Endodermal cell (in vitro differentiated cells): Measurements from ENCODE around the gene KCNK16. TPM values are rescaled to one million over a fixed set of nuclear protein-coding genes. Genes with fewer than 3 reads are reported as not detected.

Experiments
- DNase-seq: peaks from one replicate; pipeline ENCODE4 v3.0.0-alpha.2; 2017
- H3K27ac ChIP-seq: 2 replicates; pipeline ENCODE4 v1.5.1; 2013; ENCODE audit warnings: mild to moderate bottlenecking, low read depth, low read length, moderate library complexity
- H3K27me3 ChIP-seq: 2 replicates; pipeline ENCODE4 v1.6.1; 2013; ENCODE audit warnings: mild to moderate bottlenecking, low read length, moderate library complexity; ENCODE audit not compliant: insufficient read depth, control insufficient read depth, poor library complexity, severe bottlenecking
- H3K36me3 ChIP-seq: 2 replicates; pipeline ENCODE4 v1.7.0; 2013; ENCODE audit warnings: mild to moderate bottlenecking, low read length, moderate library complexity; ENCODE audit not compliant: control insufficient read depth, insufficient read depth
- H3K4me1 ChIP-seq: one replicate; pipeline ENCODE4 v1.7.0; 2013; ENCODE audit warnings: low read length; ENCODE audit not compliant: control insufficient read depth, insufficient read depth
- H3K4me3 ChIP-seq: 2 replicates; pipeline ENCODE4 v1.5.1; 2013; ENCODE audit warnings: mild to moderate bottlenecking, low read length, moderate library complexity
- H3K9ac ChIP-seq: 2 replicates; pipeline ENCODE4 v1.6.1; 2013; ENCODE audit warnings: mild to moderate bottlenecking, low read length, moderate library complexity; ENCODE audit not compliant: poor library complexity, severe bottlenecking; ENCODE audit errors: extremely low read depth
- H3K9me3 ChIP-seq: 2 replicates; pipeline ENCODE4 v1.6.1; 2013; ENCODE audit warnings: mild to moderate bottlenecking, low read length, moderate library complexity; ENCODE audit not compliant: control insufficient read depth
- H3K27ac Mint-ChIP-seq: 2 replicates; pipeline ENCODE4 v1.8.0; 2020; ENCODE audit warnings: mixed read lengths
- H3K27me3 Mint-ChIP-seq: 2 replicates; pipeline ENCODE4 v1.8.0; 2021; ENCODE audit warnings: mild to moderate bottlenecking, mixed read lengths; ENCODE audit not compliant: insufficient read depth
- H3K36me3 Mint-ChIP-seq: 2 replicates; pipeline ENCODE4 v1.8.0; 2020; ENCODE audit warnings: low read depth, mixed read lengths
- H3K4me1 Mint-ChIP-seq: 2 replicates; pipeline ENCODE4 v1.8.0; 2020; ENCODE audit warnings: mixed read lengths
- H3K4me3 Mint-ChIP-seq: 2 replicates; pipeline ENCODE4 v1.8.0; 2020; ENCODE audit warnings: mild to moderate bottlenecking, moderate library complexity, mixed read lengths
- H3K9me3 Mint-ChIP-seq: 2 replicates; pipeline ENCODE4 v1.8.0; 2020; ENCODE audit warnings: mild to moderate bottlenecking, mixed read lengths
- WGBS, 2 experiments: methylation state at CpG; one replicate each; pipeline versions ENCODE4 v1.1.5 to v1.1.7; 2013; ENCODE audit warnings: missing lambda C conversion rate in 2 of 2, mixed read lengths in 1 of 2; ENCODE audit not compliant: insufficient coverage in 1 of 2, insufficient read length in 1 of 2; 5-methylcytosine and 5-hydroxymethylcytosine counted together
- total RNA-seq, 2 donors: library from RNA; stranded (reverse); fragmentation: NEBNext Ultra II Directional in 1 of 2; extraction: Animal tissue kit (Norgen Biotek cat#: 25700) in 1 of 2; gene quantifications; 2 replicates in 1 of 2; 3 replicates in 1 of 2; pipeline ENCODE4 v1.2.1, GENCODE V29; 2021
- TF ChIP-seq, protein P1 (sequence below): fragments of 200-600 bp; sonication (generic); conservative IDR thresholded peaks from 2 replicates; pipeline ENCODE4 v1.5.0; 2021; ENCODE audit warnings: antibody characterized with exemption, mild to moderate bottlenecking

The KCNK16 gene
- total RNA-seq, 2 donors from 2014 or later = not detected

GRCh38 chr6:39317256-39317655, 5.2 kb downstream of the KCNK16 start:
- H3K4me3 Mint-ChIP-seq = no peak overlapping the region
- no peaks in the 10 kb centered on the region for H3K4me1 ChIP-seq
- H3K9me3 Mint-ChIP-seq = no peaks in the 10 kb centered on the region
- H3K27ac ChIP-seq = no peak overlapping the region
- H3K36me3 Mint-ChIP-seq = no peaks in the 10 kb centered on the region
- no peak for DNase-seq
- H3K27ac Mint-ChIP-seq = no peak overlapping the region
- TF ChIP-seq, protein P1, sequence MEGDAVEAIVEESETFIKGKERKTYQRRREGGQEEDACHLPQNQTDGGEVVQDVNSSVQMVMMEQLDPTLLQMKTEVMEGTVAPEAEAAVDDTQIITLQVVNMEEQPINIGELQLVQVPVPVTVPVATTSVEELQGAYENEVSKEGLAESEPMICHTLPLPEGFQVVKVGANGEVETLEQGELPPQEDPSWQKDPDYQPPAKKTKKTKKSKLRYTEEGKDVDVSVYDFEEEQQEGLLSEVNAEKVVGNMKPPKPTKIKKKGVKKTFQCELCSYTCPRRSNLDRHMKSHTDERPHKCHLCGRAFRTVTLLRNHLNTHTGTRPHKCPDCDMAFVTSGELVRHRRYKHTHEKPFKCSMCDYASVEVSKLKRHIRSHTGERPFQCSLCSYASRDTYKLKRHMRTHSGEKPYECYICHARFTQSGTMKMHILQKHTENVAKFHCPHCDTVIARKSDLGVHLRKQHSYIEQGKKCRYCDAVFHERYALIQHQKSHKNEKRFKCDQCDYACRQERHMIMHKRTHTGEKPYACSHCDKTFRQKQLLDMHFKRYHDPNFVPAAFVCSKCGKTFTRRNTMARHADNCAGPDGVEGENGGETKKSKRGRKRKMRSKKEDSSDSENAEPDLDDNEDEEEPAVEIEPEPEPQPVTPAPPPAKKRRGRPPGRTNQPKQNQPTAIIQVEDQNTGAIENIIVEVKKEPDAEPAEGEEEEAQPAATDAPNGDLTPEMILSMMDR = no peak
- WGBS, 2 experiments = 87 to 88% methylated on average over 2 to 3 of the region's 3 CpGs
- no peaks in the 10 kb centered on the region for H3K9me3 ChIP-seq
- H3K9ac ChIP-seq = no peak overlapping the region
- H3K4me1 Mint-ChIP-seq = no peaks in the 10 kb centered on the region
- H3K4me3 ChIP-seq = no peak overlapping the region
- peaks cover 72% of the 10 kb centered on the region for H3K27me3 Mint-ChIP-seq
- H3K36me3 ChIP-seq = no peaks in the 10 kb centered on the region
- peaks cover 60% of the 10 kb centered on the region for H3K27me3 ChIP-seq

- peak within 1 kb of the TSS; percentile 74 for H3K4me3 ChIP-seq
- Mint-ChIP-seq H3K27ac (no peak within 1 kb of the TSS), H3K4me1 (peaks cover 2% of the 10 kb centered on the region), H3K4me3 (peak within 1 kb of the TSS; percentile 54), H3K9me3 (no peaks in the 10 kb centered on the region), H3K36me3 (no peaks in the 10 kb centered on the region), H3K27me3 (peaks cover 91% of the 10 kb centered on the region)
- no peak within 1 kb of the TSS for H3K27ac ChIP-seq
- H3K9ac ChIP-seq = no peak within 1 kb of the TSS
- H3K4me1 ChIP-seq = no peaks in the 10 kb centered on the region
- DNase-seq = no peak
- H3K9me3 ChIP-seq = no peaks in the 10 kb centered on the region
- 22 to 24% methylated on average over 11 to 28 of the region's 28 CpGs for WGBS, 2 experiments
- no peaks in the 10 kb centered on the region for H3K36me3 ChIP-seq
- peaks cover 82% of the 10 kb centered on the region for H3K27me3 ChIP-seq
- TF ChIP-seq, protein P1 = no peak
These were observed 8.2 kb downstream of the KCNK16 start, which contains the start of gene KCNK17 for GRCh38 chr6:39314273-39314795. KCNK17 (minus strand) TSS chr6:39314419; CDS start chr6:39314320, 99 bp downstream.

- no peaks in the 10 kb centered on the region for H3K36me3 ChIP-seq
- Mint-ChIP-seq H3K4me3 (peak overlapping the region; percentile 54), H3K4me1 (peaks cover 2% of the 10 kb centered on the region), H3K36me3 (no peaks in the 10 kb centered on the region), H3K27me3 (peaks cover 86% of the 10 kb centered on the region), H3K27ac (no peak overlapping the region), H3K9me3 (no peaks in the 10 kb centered on the region)
- DNase-seq = peak; percentile 77
- TF ChIP-seq, protein P1 = peak; percentile 16
- 1 to 3% methylated on average over 10 to 80 of the region's 80 CpGs for WGBS, 2 experiments
- peaks cover 82% of the 10 kb centered on the region for H3K27me3 ChIP-seq
- H3K27ac ChIP-seq = no peak overlapping the region
- H3K4me3 ChIP-seq = peak overlapping the region; percentile 74
- H3K9me3 ChIP-seq = no peaks in the 10 kb centered on the region
- no peak overlapping the region for H3K9ac ChIP-seq
- H3K4me1 ChIP-seq = no peaks in the 10 kb centered on the region
These were observed 8.8 kb downstream of the KCNK16 start for GRCh38 chr6:39313526-39314272.
